Measurements from ENCODE around the gene PMPCA.

The PMPCA gene

GRCh38 chr9:136364942-136365774 is 45.3 kb upstream of the PMPCA start:
- Histone ChIP-seq H3K9ac (ENCODE audit: low read length) (no peak overlapping the region), H3K9me2 (replicated peaks; ENCODE audit: insufficient read depth, low read length) (no peaks in the 10 kb centered on the region), H2AFZ (ENCODE audit: low read depth, low read length, severe bottlenecking) (no peak overlapping the region), H3F3A (ENCODE audit: insufficient read depth) (no peaks in the 10 kb centered on the region), H3K4me2 (ENCODE audit: low read depth, low read length, poor library complexity, severe bottlenecking) (no peak overlapping the region), H3K79me2 (ENCODE audit: insufficient read depth, low read length) (no peaks in the 10 kb centered on the region), H3K27ac (ENCODE audit: low read depth, low read length) (no peak overlapping the region), H3K27me3 (ENCODE audit: low read length) (no peaks in the 10 kb centered on the region), H4K20me1 (ENCODE audit: low read depth, low read length) (no peaks in the 10 kb centered on the region), H3K9me3 (ENCODE audit: insufficient read depth, low read length) (no peaks in the 10 kb centered on the region), H3K4me3 (ENCODE audit: insufficient read depth, low read length, poor library complexity, severe bottlenecking) (no peak overlapping the region), H3K36me3 (ENCODE audit: low read length) (no peaks in the 10 kb centered on the region)
- no peak for TF ChIP-seq EZH2phosphoT487 (conservative IDR thresholded peaks at IDR 0.05; ENCODE audit: low read length)
- TF ChIP-seq, protein P1, sequence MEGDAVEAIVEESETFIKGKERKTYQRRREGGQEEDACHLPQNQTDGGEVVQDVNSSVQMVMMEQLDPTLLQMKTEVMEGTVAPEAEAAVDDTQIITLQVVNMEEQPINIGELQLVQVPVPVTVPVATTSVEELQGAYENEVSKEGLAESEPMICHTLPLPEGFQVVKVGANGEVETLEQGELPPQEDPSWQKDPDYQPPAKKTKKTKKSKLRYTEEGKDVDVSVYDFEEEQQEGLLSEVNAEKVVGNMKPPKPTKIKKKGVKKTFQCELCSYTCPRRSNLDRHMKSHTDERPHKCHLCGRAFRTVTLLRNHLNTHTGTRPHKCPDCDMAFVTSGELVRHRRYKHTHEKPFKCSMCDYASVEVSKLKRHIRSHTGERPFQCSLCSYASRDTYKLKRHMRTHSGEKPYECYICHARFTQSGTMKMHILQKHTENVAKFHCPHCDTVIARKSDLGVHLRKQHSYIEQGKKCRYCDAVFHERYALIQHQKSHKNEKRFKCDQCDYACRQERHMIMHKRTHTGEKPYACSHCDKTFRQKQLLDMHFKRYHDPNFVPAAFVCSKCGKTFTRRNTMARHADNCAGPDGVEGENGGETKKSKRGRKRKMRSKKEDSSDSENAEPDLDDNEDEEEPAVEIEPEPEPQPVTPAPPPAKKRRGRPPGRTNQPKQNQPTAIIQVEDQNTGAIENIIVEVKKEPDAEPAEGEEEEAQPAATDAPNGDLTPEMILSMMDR (IDR thresholded peaks at IDR 0.05; ENCODE audit: insufficient read depth, low read length, poor library complexity, severe bottlenecking): no peak

DNA sequence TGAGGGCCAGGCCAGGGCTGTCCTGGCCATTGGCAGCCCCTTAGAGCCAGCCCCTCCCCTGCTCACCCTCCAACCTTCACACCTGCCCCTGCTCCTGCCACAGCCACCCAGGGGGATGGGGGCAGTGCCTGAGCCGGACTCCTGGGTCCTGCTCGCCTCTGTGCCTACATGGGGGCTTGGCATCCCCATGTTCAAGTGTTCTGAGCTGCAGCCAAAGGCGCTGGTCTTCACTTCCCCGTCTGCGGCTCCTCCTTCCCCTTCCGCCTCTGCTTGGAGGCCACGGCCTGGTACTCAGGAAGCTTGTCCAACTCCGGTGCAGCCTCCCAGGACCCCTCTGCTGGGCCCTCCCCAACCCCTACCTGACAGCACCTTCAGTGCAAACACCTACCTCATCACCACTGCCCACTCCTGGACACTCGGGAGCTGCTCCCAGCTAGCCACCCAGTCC is 44.7 kb upstream of the PMPCA start:
- no peak overlapping the region for H3K4me2 ChIP-seq (ENCODE audit: low read depth, low read length, poor library complexity, severe bottlenecking)
- no peak for TF ChIP-seq EZH2phosphoT487 (conservative IDR thresholded peaks at IDR 0.05; ENCODE audit: low read length)
- TF ChIP-seq, protein P1 (IDR thresholded peaks at IDR 0.05; ENCODE audit: insufficient read depth, low read length, poor library complexity, severe bottlenecking): no peak
- no peaks in the 10 kb centered on the region for H3F3A ChIP-seq (ENCODE audit: insufficient read depth)
- no peaks in the 10 kb centered on the region for H3K27me3 ChIP-seq (ENCODE audit: low read length)
- no peaks in the 10 kb centered on the region for H4K20me1 ChIP-seq (ENCODE audit: low read depth, low read length)
- no peak overlapping the region for H3K9ac ChIP-seq (ENCODE audit: low read length)
- H3K9me3 ChIP-seq (ENCODE audit: insufficient read depth, low read length): no peaks in the 10 kb centered on the region
- no peaks in the 10 kb centered on the region for H3K79me2 ChIP-seq (ENCODE audit: insufficient read depth, low read length)
- no peak overlapping the region for H3K4me3 ChIP-seq (ENCODE audit: insufficient read depth, low read length, poor library complexity, severe bottlenecking)
- H3K27ac ChIP-seq (ENCODE audit: low read depth, low read length): no peak overlapping the region
- no peaks in the 10 kb centered on the region for H3K9me2 ChIP-seq (replicated peaks; ENCODE audit: insufficient read depth, low read length)
- H3K36me3 ChIP-seq (ENCODE audit: low read length): no peaks in the 10 kb centered on the region
- H2AFZ ChIP-seq (ENCODE audit: low read depth, low read length, severe bottlenecking): no peak overlapping the region

GRCh38 chr9:136366826-136367225 is 43.6 kb upstream of the PMPCA start:
- Histone ChIP-seq H3K9me2 (replicated peaks; ENCODE audit: insufficient read depth, low read length) (no peaks in the 10 kb centered on the region), H3K36me3 (ENCODE audit: low read length) (no peaks in the 10 kb centered on the region), H4K20me1 (ENCODE audit: low read depth, low read length) (no peaks in the 10 kb centered on the region), H2AFZ (ENCODE audit: low read depth, low read length, severe bottlenecking) (no peak overlapping the region), H3K27ac (ENCODE audit: low read depth, low read length) (no peak overlapping the region), H3K79me2 (ENCODE audit: insufficient read depth, low read length) (no peaks in the 10 kb centered on the region), H3K9me3 (ENCODE audit: insufficient read depth, low read length) (no peaks in the 10 kb centered on the region), H3K27me3 (ENCODE audit: low read length) (no peaks in the 10 kb centered on the region), H3F3A (ENCODE audit: insufficient read depth) (no peaks in the 10 kb centered on the region), H3K9ac (ENCODE audit: low read length) (no peak overlapping the region), H3K4me3 (ENCODE audit: insufficient read depth, low read length, poor library complexity, severe bottlenecking) (no peak overlapping the region), H3K4me2 (ENCODE audit: low read depth, low read length, poor library complexity, severe bottlenecking) (no peak overlapping the region)
- TF ChIP-seq, protein P1 (IDR thresholded peaks at IDR 0.05; ENCODE audit: insufficient read depth, low read length, poor library complexity, severe bottlenecking): no peak
- no peak for TF ChIP-seq EZH2phosphoT487 (conservative IDR thresholded peaks at IDR 0.05; ENCODE audit: low read length)

Data from SU-DHL-6 (cell line).